HepG2 (cell line): Measurements from ENCODE around the gene LRRN4CL. TPM values are rescaled to one million over a fixed set of nuclear protein-coding genes. Genes with fewer than 3 reads are reported as not detected.

Experiments
- ARHGAP35 ChIP-seq: sonication (generic); formaldehyde crosslinking; IDR thresholded peaks from 2 replicates; pipeline ENCODE4 v1.9.0; 2022; ENCODE audit warnings: mild to moderate bottlenecking, inconsistent platforms, moderate library complexity, missing genetic modification reagents, borderline replicate concordance
- ATF2 ChIP-seq: sonication (generic); formaldehyde crosslinking; IDR thresholded peaks from 2 replicates; pipeline ENCODE4 v1.4.0; 2020; ENCODE audit warnings: missing genetic modification reagents
- CBFB ChIP-seq: sonication (generic); formaldehyde crosslinking; IDR thresholded peaks from 2 replicates; pipeline ENCODE4 v1.4.0; 2020; ENCODE audit warnings: missing genetic modification reagents
- E2F5 ChIP-seq: sonication (generic); formaldehyde crosslinking; conservative IDR thresholded peaks from 2 replicates; pipeline ENCODE4 v1.4.0; 2020; ENCODE audit warnings: missing genetic modification reagents
- ESRRA ChIP-seq: sonication (generic); formaldehyde crosslinking; IDR thresholded peaks from 2 replicates; pipeline ENCODE4 v1.5.1; 2020; ENCODE audit warnings: mild to moderate bottlenecking, low read depth, missing genetic modification reagents
- HBP1 ChIP-seq: IDR thresholded peaks from 2 replicates; pipeline ENCODE4 v1.6.1; 2016; ENCODE audit warnings: low read depth, control low read depth
- KLF12 ChIP-seq: sonication (generic); formaldehyde crosslinking; IDR thresholded peaks from 2 replicates; pipeline ENCODE4 v1.4.0; 2020; ENCODE audit warnings: missing genetic modification reagents, borderline replicate concordance
- MXD1 ChIP-seq: sonication (generic); formaldehyde crosslinking; IDR thresholded peaks from 2 replicates; pipeline ENCODE4 v1.4.0; 2020; ENCODE audit warnings: mild to moderate bottlenecking, missing genetic modification reagents
- REL ChIP-seq: sonication (generic); formaldehyde crosslinking; conservative IDR thresholded peaks from 2 replicates; pipeline ENCODE4 v1.8.0; 2022; ENCODE audit warnings: mild to moderate bottlenecking, missing genetic modification reagents, moderate library complexity
- RXRA ChIP-seq: sonication (generic); formaldehyde crosslinking; IDR thresholded peaks from 2 replicates; pipeline ENCODE4 v1.5.1; 2020; ENCODE audit warnings: missing genetic modification reagents
- SPEN ChIP-seq: sonication (generic); formaldehyde crosslinking; IDR thresholded peaks from 2 replicates; pipeline ENCODE4 v1.5.1; 2020; ENCODE audit warnings: low read depth, mild to moderate bottlenecking, missing genetic modification reagents
- YEATS2 ChIP-seq: sonication (generic); formaldehyde crosslinking; IDR thresholded peaks from 2 replicates; pipeline ENCODE4 v1.4.0; 2020; ENCODE audit warnings: missing genetic modification reagents, borderline replicate concordance
- ZNF143 ChIP-seq: sonication (generic); formaldehyde crosslinking; IDR thresholded peaks from 2 replicates; pipeline ENCODE4 v1.4.0; 2020; ENCODE audit warnings: missing genetic modification reagents
- ZNF230 ChIP-seq: sonication (generic); formaldehyde crosslinking; IDR thresholded peaks from 2 replicates; pipeline ENCODE4 v1.4.0; 2020; ENCODE audit warnings: mild to moderate bottlenecking, missing genetic modification reagents
- ZNF382 ChIP-seq: sonication (generic); formaldehyde crosslinking; IDR thresholded peaks from 2 replicates; pipeline ENCODE4 v1.5.0; 2020; ENCODE audit warnings: missing genetic modification reagents, mild to moderate bottlenecking, borderline replicate concordance
- polyA plus RNA-seq, 8 experiments: library from polyadenylated mRNA; depleted of rRNA in 3 of 8; stranded (reverse) in 7 of 8; unstranded in 1 of 8; fragments of >200 nt; fragmentation: Illumina TruSeq in 4 of 8; extraction: Trizol in 4 of 8; gene quantifications; 2 replicates each; pipeline versions ENCODE4 v1.2.1 to v1.2.3, GENCODE V29; 2011 to 2016; ENCODE audit warnings: low read depth in 4 of 8, missing spikeins in 1 of 8, mixed read lengths in 1 of 8; ENCODE audit not compliant: insufficient read depth in 1 of 8
- total RNA-seq, 5 experiments: library from RNA; depleted of rRNA; stranded (reverse); fragments of >200 nt; fragmentation: Illumina TruSeq; extraction: Trizol; gene quantifications; 2 replicates each; pipeline ENCODE4 v1.2.3, GENCODE V29; 2016; ENCODE audit warnings: low read depth in 1 of 5
- TF ChIP-seq, protein P1 (sequence below): sonication (generic); formaldehyde crosslinking; conservative IDR thresholded peaks from 2 replicates; pipeline ENCODE4 v1.8.1; 2023; ENCODE audit warnings: missing genetic modification reagents
- TF ChIP-seq, protein P2 (sequence below): sonication (generic); formaldehyde crosslinking; IDR thresholded peaks from 2 replicates; pipeline ENCODE4 v1.5.1; 2020; ENCODE audit warnings: missing genetic modification reagents, mild to moderate bottlenecking, borderline replicate concordance
- TF ChIP-seq, protein P3 (sequence below): sonication (generic); formaldehyde crosslinking; conservative IDR thresholded peaks from 2 replicates; pipeline ENCODE4 v1.5.0; 2020; ENCODE audit warnings: missing genetic modification reagents

LRRN4CL gene
- total and polyA plus RNA-seq, 2 of the 13 experiments (the other 11 are each of a cell fraction or from before 2014, with no cell fraction given): 0.11 TPM; not detected in 1

- TF ChIP-seq, protein P1, sequence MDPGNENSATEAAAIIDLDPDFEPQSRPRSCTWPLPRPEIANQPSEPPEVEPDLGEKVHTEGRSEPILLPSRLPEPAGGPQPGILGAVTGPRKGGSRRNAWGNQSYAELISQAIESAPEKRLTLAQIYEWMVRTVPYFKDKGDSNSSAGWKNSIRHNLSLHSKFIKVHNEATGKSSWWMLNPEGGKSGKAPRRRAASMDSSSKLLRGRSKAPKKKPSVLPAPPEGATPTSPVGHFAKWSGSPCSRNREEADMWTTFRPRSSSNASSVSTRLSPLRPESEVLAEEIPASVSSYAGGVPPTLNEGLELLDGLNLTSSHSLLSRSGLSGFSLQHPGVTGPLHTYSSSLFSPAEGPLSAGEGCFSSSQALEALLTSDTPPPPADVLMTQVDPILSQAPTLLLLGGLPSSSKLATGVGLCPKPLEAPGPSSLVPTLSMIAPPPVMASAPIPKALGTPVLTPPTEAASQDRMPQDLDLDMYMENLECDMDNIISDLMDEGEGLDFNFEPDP (CRISPR knock-in tag): no peak
- TF ChIP-seq ESRRA: no peak
- TF ChIP-seq ZNF143: peak; percentile 12; the same call in 1 of the 2 replicates
- TF ChIP-seq KLF12 (CRISPR knock-in tag): peak; percentile 10; the same call in 1 of the 2 replicates
- peak; percentile 75; the same call in 1 of the 2 replicates for TF ChIP-seq CBFB (CRISPR knock-in tag)
- TF ChIP-seq E2F5: no peak
- peak; percentile 71 for TF ChIP-seq ATF2 (CRISPR knock-in tag)
- peak; percentile 49; the same call in 1 of the 2 replicates for TF ChIP-seq RXRA (CRISPR knock-in tag)
- TF ChIP-seq, protein P2, sequence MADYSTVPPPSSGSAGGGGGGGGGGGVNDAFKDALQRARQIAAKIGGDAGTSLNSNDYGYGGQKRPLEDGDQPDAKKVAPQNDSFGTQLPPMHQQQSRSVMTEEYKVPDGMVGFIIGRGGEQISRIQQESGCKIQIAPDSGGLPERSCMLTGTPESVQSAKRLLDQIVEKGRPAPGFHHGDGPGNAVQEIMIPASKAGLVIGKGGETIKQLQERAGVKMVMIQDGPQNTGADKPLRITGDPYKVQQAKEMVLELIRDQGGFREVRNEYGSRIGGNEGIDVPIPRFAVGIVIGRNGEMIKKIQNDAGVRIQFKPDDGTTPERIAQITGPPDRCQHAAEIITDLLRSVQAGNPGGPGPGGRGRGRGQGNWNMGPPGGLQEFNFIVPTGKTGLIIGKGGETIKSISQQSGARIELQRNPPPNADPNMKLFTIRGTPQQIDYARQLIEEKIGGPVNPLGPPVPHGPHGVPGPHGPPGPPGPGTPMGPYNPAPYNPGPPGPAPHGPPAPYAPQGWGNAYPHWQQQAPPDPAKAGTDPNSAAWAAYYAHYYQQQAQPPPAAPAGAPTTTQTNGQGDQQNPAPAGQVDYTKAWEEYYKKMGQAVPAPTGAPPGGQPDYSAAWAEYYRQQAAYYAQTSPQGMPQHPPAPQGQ (CRISPR knock-in tag): no peak
- no peak for TF ChIP-seq HBP1 (CRISPR knock-in tag)
- TF ChIP-seq SPEN (CRISPR knock-in tag): peak; percentile 88
- no peak for TF ChIP-seq ZNF230
- no peak for TF ChIP-seq ZNF382 (CRISPR knock-in tag)
- no peak for TF ChIP-seq REL (CRISPR knock-in tag)
- peak; percentile 81 for TF ChIP-seq MXD1 (CRISPR knock-in tag)
- 0 out of 2 replicates have a peak, but pooled peaks have one; percentile 55 for TF ChIP-seq ARHGAP35
- TF ChIP-seq, protein P3, sequence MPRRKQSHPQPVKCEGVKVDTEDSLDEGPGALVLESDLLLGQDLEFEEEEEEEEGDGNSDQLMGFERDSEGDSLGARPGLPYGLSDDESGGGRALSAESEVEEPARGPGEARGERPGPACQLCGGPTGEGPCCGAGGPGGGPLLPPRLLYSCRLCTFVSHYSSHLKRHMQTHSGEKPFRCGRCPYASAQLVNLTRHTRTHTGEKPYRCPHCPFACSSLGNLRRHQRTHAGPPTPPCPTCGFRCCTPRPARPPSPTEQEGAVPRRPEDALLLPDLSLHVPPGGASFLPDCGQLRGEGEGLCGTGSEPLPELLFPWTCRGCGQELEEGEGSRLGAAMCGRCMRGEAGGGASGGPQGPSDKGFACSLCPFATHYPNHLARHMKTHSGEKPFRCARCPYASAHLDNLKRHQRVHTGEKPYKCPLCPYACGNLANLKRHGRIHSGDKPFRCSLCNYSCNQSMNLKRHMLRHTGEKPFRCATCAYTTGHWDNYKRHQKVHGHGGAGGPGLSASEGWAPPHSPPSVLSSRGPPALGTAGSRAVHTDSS: no peak
- TF ChIP-seq YEATS2: peak; percentile 97
These were observed 10.3 kb downstream of the LRRN4CL start, which contains the start of gene UBXN1 (continued) for GRCh38 chr11:62678770-62679696.
